Measurements from ENCODE around the gene DYNAP. TPM values are rescaled to one million over a fixed set of nuclear protein-coding genes. Genes with fewer than 3 reads are reported as not detected.

DYNAP gene
- polyA plus RNA-seq, 2 of the 4 experiments (the other 2 are of a cell fraction): not detected

GRCh38 chr18:54604211-54604610, 13.2 kb downstream of the DYNAP start:
- no peak overlapping the region for H3K27ac ChIP-seq
- 94% methylated on average over 6 of the region's 6 CpGs for WGBS (ENCODE audit: missing lambda C conversion rate)
- no peak overlapping the region for H3K4me2 ChIP-seq
- TF ChIP-seq JUNB (IDR thresholded peaks at IDR 0.05): no peak
- TF ChIP-seq MAX (IDR thresholded peaks at IDR 0.05): no peak
- no peak for TF ChIP-seq MYC (IDR thresholded peaks at IDR 0.05; ENCODE audit: borderline replicate concordance, low read length)
- no peak for TF ChIP-seq SMC3 (IDR thresholded peaks at IDR 0.05)
- no peak for TF ChIP-seq POLR2A (IDR thresholded peaks at IDR 0.05; ENCODE audit: low read length)
- TF ChIP-seq TFCP2L1 (CRISPR knock-in tag; IDR thresholded peaks at IDR 0.05): no peak
- no peak for TF ChIP-seq CHD4 (IDR thresholded peaks at IDR 0.05; ENCODE audit: borderline replicate concordance)
- no peak for TF ChIP-seq PHF8 (IDR thresholded peaks at IDR 0.05; ENCODE audit: borderline replicate concordance, low read depth)
- TF ChIP-seq RCOR1 (IDR thresholded peaks at IDR 0.05; ENCODE audit: low read depth, low read length): no peak
- ChIA-PET CTCF (interaction anchor here (1.0 kb wide), 1 partner anchor 17 kb away, joined by 3 read pairs; no protein-coding TSS in a partner anchor), POLR2A (no interaction called here)
- 0 out of 3 replicates have a peak, but pooled peaks cover 3% of the 10 kb centered on the region for H3K4me1 ChIP-seq
- ATAC-seq (no peak), FAIRE-seq (no peak), DNase-seq (ENCODE audit: low read depth in 1 of 2, low spot score in 1 of 2) (no peak)
- H3K4me3 ChIP-seq: no peak overlapping the region
- H3K9me3 ChIP-seq: no peaks in the 10 kb centered on the region

GRCh38 chr18:54606835-54607212, 15.8 kb downstream of the DYNAP start:
- Histone ChIP-seq H3K4me2 (no peak overlapping the region), H3K4me1 (0 out of 3 replicates have a peak, but pooled peaks cover 3% of the 10 kb centered on the region), H3K4me3 (no peak overlapping the region), H3K9me3 (no peaks in the 10 kb centered on the region), H3K27ac (no peak overlapping the region)
- FAIRE-seq (no peak), ATAC-seq (no peak), DNase-seq (ENCODE audit: low read depth in 1 of 2, low spot score in 1 of 2) (no peak)
- ChIA-PET CTCF (interaction anchor here (1.0 to 1.4 kb wide), 3 partner anchors 12 to 64 kb away, joined by 3 to 4 read pairs (median 3); no protein-coding TSS in a partner anchor), POLR2A (no interaction called here)
- WGBS (ENCODE audit: missing lambda C conversion rate): 95% methylated on average over 9 of the region's 9 CpGs
- TF ChIP-seq CTCF (IDR thresholded peaks at IDR 0.05): no peak
- no peak for TF ChIP-seq RNF2 (IDR thresholded peaks at IDR 0.05; ENCODE audit: borderline replicate concordance, low read depth)
- TF ChIP-seq MAX (IDR thresholded peaks at IDR 0.05): no peak
- TF ChIP-seq PBX3 (IDR thresholded peaks at IDR 0.05): no peak
- TF ChIP-seq FOSB (CRISPR knock-in tag; IDR thresholded peaks at IDR 0.05): no peak
- TF ChIP-seq ZC3H11A (IDR thresholded peaks at IDR 0.05): no peak
- no peak for TF ChIP-seq CBX8 (IDR thresholded peaks at IDR 0.05)
- no peak for TF ChIP-seq SREBF2 (IDR thresholded peaks at IDR 0.05)
- no peak for TF ChIP-seq FOSL2 (IDR thresholded peaks at IDR 0.05)
- no peak for TF ChIP-seq FOSL2 (CRISPR knock-in tag; IDR thresholded peaks at IDR 0.05)
- no peak for TF ChIP-seq CEBPB (IDR thresholded peaks at IDR 0.05)
- no peak for TF ChIP-seq MAFK (IDR thresholded peaks at IDR 0.05; ENCODE audit: partially characterized antibody)
- no peak for TF ChIP-seq NPAS2 (CRISPR knock-in tag; IDR thresholded peaks at IDR 0.05; ENCODE audit: borderline replicate concordance)

All from A549 (cell line).